B cell (primary cell): ENCODE measurements around the gene TLR4. TPM values are rescaled to one million over a fixed set of nuclear protein-coding genes. Genes with fewer than 3 reads are reported as not detected.

Source experiments
- ATAC-seq: fragments of 200-7000 bp; cut with Tn5 transposase; one replicate; pipeline ENCODE4 v1.10.0; 2021; ENCODE audit warnings: low read depth, mild to moderate bottlenecking, moderate number of reproducible peaks, moderate library complexity
- CTCF ChIA-PET: fragments of 350-600 bp; sonication (Branson Sonifier 250); formaldehyde crosslinking; loops from one replicate; lab custom pipeline; 2021; ENCODE audit warnings: antibody characterized with exemption, inconsistent platforms; lab: Charles Lee
- POLR2A ChIA-PET: fragments of 350-600 bp; sonication (Branson Sonifier 250); formaldehyde crosslinking; loops from one replicate; lab custom pipeline; 2021; ENCODE audit warnings: antibody characterized with exemption; lab: Charles Lee
- DNase-seq: peaks from one replicate; pipeline ENCODE4 v3.0.0; 2013
- H2AFZ ChIP-seq: 2 replicates; pipeline ENCODE4 v1.6.1; 2012; ENCODE audit warnings: mild to moderate bottlenecking, low read depth, low read length; ENCODE audit not compliant: insufficient read depth, poor library complexity, severe bottlenecking
- H3K27ac ChIP-seq, 2 donors: 1 replicate in 1 of 2; 2 replicates in 1 of 2; pipeline ENCODE4 v1.5.1; 2012 to 2013; ENCODE audit warnings: low read length in 2 of 2, mild to moderate bottlenecking in 2 of 2, moderate library complexity in 1 of 2
- H3K27me3 ChIP-seq, 4 experiments: fragments of 200-600 bp in 1 of 4; sonication (generic) in 1 of 4; replicated peaks in 1 of 4; 1 replicate in 2 of 4; 2 replicates in 2 of 4; pipeline versions ENCODE4 v1.6.1 to v1.7.0; 2013 to 2016; ENCODE audit warnings: low read length in 3 of 4, mild to moderate bottlenecking in 2 of 4, mixed read lengths in 1 of 4, moderate library complexity in 1 of 4; ENCODE audit not compliant: insufficient read depth in 4 of 4, control insufficient read depth in 3 of 4; ENCODE audit errors: control extremely low read depth in 1 of 4
- H3K36me3 ChIP-seq, 2 experiments: replicated peaks in 1 of 2; 1 replicate in 1 of 2; 2 replicates in 1 of 2; pipeline versions ENCODE4 v1.6.1 to v1.7.1; 2013; ENCODE audit warnings: low read length in 1 of 2; ENCODE audit not compliant: insufficient read depth in 2 of 2, control insufficient read depth in 1 of 2; ENCODE audit errors: control extremely low read depth in 1 of 2, extremely low read depth in 1 of 2
- H3K4me1 ChIP-seq, 2 donors: fragments of 200-600 bp in 1 of 2; sonication (generic) in 1 of 2; 1 replicate in 1 of 2; 2 replicates in 1 of 2; pipeline versions ENCODE4 v1.5.1 to v1.6.1; 2013 to 2017; ENCODE audit warnings: low read length in 2 of 2; ENCODE audit not compliant: control insufficient read depth in 2 of 2, insufficient read depth in 2 of 2
- H3K4me2 ChIP-seq: replicated peaks from 2 replicates; pipeline ENCODE3; 2012; ENCODE audit warnings: mild to moderate bottlenecking, low read depth, low read length; ENCODE audit not compliant: poor library complexity, severe bottlenecking
- H3K4me3 ChIP-seq, 5 experiments: fragments of 200-600 bp in 1 of 5; sonication (generic) in 1 of 5; 1 replicate in 3 of 5; 2 replicates in 2 of 5; pipeline versions ENCODE4 v1.5.1 to v1.7.0; 2011 to 2016; ENCODE audit warnings: low read length in 4 of 5, mild to moderate bottlenecking in 4 of 5, low read depth in 2 of 5, control low read depth in 1 of 5, moderate library complexity in 1 of 5; ENCODE audit not compliant: insufficient read depth in 1 of 5; ENCODE audit errors: control extremely low read depth in 1 of 5, extremely low read depth in 1 of 5
- H3K79me2 ChIP-seq: fragments of 200-600 bp; sonication (generic); one replicate; pipeline ENCODE4 v1.6.0; 2016; ENCODE audit warnings: low read length; ENCODE audit not compliant: control insufficient read depth, insufficient read depth
- H3K9ac ChIP-seq: fragments of 200-600 bp; sonication (generic); 2 replicates; pipeline ENCODE4 v1.6.1; 2017; ENCODE audit warnings: mild to moderate bottlenecking, low read length, moderate library complexity
- H3K9me3 ChIP-seq, 3 donors: one replicate each; pipeline versions ENCODE4 v1.6.1 to v1.7.1; 2013; ENCODE audit warnings: low read length in 2 of 3; ENCODE audit not compliant: control insufficient read depth in 2 of 3, insufficient read depth in 1 of 3; ENCODE audit errors: control extremely low read depth in 1 of 3
- H4K20me1 ChIP-seq: 2 replicates; pipeline ENCODE4 v1.6.0; 2012; ENCODE audit warnings: mild to moderate bottlenecking, low read length; ENCODE audit not compliant: insufficient read depth, control insufficient read depth, poor library complexity, severe bottlenecking
- H3K27ac Mint-ChIP-seq: one replicate; pipeline ENCODE4 v1.8.0; 2021; ENCODE audit warnings: mixed read lengths
- H3K27me3 Mint-ChIP-seq: one replicate; pipeline ENCODE4 v1.8.0; 2021; ENCODE audit warnings: mixed read lengths
- H3K4me1 Mint-ChIP-seq: one replicate; pipeline ENCODE4 v1.8.0; 2021; ENCODE audit warnings: mixed read lengths
- H3K4me3 Mint-ChIP-seq: one replicate; pipeline ENCODE4 v1.8.0; 2021; ENCODE audit warnings: mixed read lengths
- H3K9me3 Mint-ChIP-seq: one replicate; pipeline ENCODE4 v1.8.0; 2022; ENCODE audit warnings: mixed read lengths; ENCODE audit not compliant: insufficient read depth
- EZH2 ChIP-seq: IDR thresholded peaks from 2 replicates; pipeline ENCODE4 v1.6.1; 2012; ENCODE audit warnings: borderline replicate concordance, low read depth, mild to moderate bottlenecking, moderate library complexity, low read length; ENCODE audit not compliant: insufficient read depth, poor library complexity, severe bottlenecking
- WGBS: methylation state at CpG from one replicate; pipeline ENCODE4 v1.1.5; 2013; ENCODE audit warnings: missing lambda C conversion rate; ENCODE audit not compliant: insufficient coverage; 5-methylcytosine and 5-hydroxymethylcytosine counted together
- intact Hi-C: fragments of 100-400 bp; cut with micrococcal nuclease; formaldehyde crosslinking; loops from one replicate; pipeline ENCODE4 v1.10.0; 2022
- polyA minus RNA-seq: library from RNA; depleted of rRNA, polyadenylated mRNA; stranded (reverse); fragments of >200 nt; gene quantifications from 2 replicates; pipeline ENCODE4 v1.2.3, GENCODE V29; 2012
- polyA plus RNA-seq: library from polyadenylated mRNA; depleted of rRNA; stranded (reverse); fragments of >200 nt; gene quantifications from 2 replicates; pipeline ENCODE4 v1.2.3, GENCODE V29; 2012
- total RNA-seq, 2 donors: library from RNA; stranded (reverse); fragments of 120-200 nt in 1 of 2; gene quantifications; 1 replicate in 1 of 2; 2 replicates in 1 of 2; pipeline versions ENCODE4 v1.2.3 to v1.2.4, GENCODE V29; 2013 to 2022
- TF ChIP-seq, protein P1 (sequence below): fragments of 200-600 bp; IDR thresholded peaks from one replicate; pipeline ENCODE4 v1.8.0; 2022; ENCODE audit warnings: antibody characterized with exemption, mild to moderate bottlenecking

TLR4 gene
- 3.7 and 4.5 TPM in 2 replicates for total RNA-seq
- 11.1 TPM for total RNA-seq (2013)
- polyA plus RNA-seq = 0.40 and 0.51 TPM in 2 replicates
- polyA minus RNA-seq = 2.9 and 3.1 TPM in 2 replicates

GRCh38 chr9:117704024-117704575 is at the start of gene TLR4:
Gene TLR4, plus strand, starts transcription at chr9:117704403. Its CDS starts 70 bp downstream, at chr9:117704473.
- Histone ChIP-seq H3K9me3 (no peaks in the 10 kb centered on the region), H3K9ac (peak within 1 kb of the TSS; percentile 58), H3K36me3 (no peaks in the 10 kb centered on the region), H3K27me3 (no peaks in the 10 kb centered on the region), H3K4me3 (peak within 1 kb of the TSS; percentile 25 to 69 (median 57)), H3K79me2 (no peaks in the 10 kb centered on the region), H3K4me2 (peak within 1 kb of the TSS; percentile 74), H3K27ac (peak within 1 kb of the TSS; percentile 52 to 59), H2AFZ (peak within 1 kb of the TSS; percentile 69), H4K20me1 (no peaks in the 10 kb centered on the region), H3K4me1 (peaks cover 23% of the 10 kb centered on the region in 2 donors)
- CTCF ChIA-PET = interaction anchor here (1.4 to 1.6 kb wide), 2 partner anchors 9 to 78 kb away, joined by 3 to 6 read pairs; no protein-coding TSS in a partner anchor
- TF ChIP-seq, protein P1, sequence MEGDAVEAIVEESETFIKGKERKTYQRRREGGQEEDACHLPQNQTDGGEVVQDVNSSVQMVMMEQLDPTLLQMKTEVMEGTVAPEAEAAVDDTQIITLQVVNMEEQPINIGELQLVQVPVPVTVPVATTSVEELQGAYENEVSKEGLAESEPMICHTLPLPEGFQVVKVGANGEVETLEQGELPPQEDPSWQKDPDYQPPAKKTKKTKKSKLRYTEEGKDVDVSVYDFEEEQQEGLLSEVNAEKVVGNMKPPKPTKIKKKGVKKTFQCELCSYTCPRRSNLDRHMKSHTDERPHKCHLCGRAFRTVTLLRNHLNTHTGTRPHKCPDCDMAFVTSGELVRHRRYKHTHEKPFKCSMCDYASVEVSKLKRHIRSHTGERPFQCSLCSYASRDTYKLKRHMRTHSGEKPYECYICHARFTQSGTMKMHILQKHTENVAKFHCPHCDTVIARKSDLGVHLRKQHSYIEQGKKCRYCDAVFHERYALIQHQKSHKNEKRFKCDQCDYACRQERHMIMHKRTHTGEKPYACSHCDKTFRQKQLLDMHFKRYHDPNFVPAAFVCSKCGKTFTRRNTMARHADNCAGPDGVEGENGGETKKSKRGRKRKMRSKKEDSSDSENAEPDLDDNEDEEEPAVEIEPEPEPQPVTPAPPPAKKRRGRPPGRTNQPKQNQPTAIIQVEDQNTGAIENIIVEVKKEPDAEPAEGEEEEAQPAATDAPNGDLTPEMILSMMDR = no peak
- no peak for TF ChIP-seq EZH2
- Mint-ChIP-seq H3K4me3 (peak within 1 kb of the TSS; percentile 86), H3K27ac (peak within 1 kb of the TSS; percentile 73), H3K4me1 (peaks cover 41% of the 10 kb centered on the region), H3K9me3 (no peaks in the 10 kb centered on the region), H3K27me3 (no peaks in the 10 kb centered on the region)
- ATAC-seq (peak; percentile 97), DNase-seq (peak; percentile 86)
- WGBS = 0% methylated on average over 9 of the region's 13 CpGs
- POLR2A ChIA-PET = interaction anchor here (1.1 kb wide), 1 partner anchor 11 kb away, joined by 3 read pairs; no protein-coding TSS in a partner anchor
- intact Hi-C loops = loop anchor here (1.0 to 2.0 kb wide), 2 partner anchors 14 to 79 kb away; no protein-coding TSS in a partner anchor

DNA sequence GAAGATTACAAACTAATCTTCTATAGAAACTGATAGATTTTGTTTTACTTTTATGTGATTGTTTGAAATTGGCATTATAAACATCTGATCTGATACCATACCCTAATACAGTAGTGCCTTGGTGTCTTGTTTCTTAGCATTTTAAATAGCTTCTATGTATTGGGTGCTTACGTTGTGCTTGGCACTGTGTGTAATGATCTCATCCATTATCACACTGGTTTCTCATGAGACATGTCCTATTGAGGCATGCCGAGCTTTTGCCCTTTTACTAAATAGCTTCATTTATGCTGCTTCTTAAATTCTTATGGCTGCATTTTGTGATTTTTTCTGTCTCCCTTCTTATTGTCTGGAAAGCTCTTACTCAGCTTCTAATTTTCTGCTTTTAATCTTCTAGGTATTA is 48.2 kb upstream of the TLR4 start:
- Histone ChIP-seq H3K27me3 (peaks cover 0 to 3% (median 0%) of the 10 kb centered on the region in 4 experiments), H3K36me3 (no peaks in the 10 kb centered on the region), H3K27ac (no peak overlapping the region), H4K20me1 (no peaks in the 10 kb centered on the region), H3K79me2 (no peaks in the 10 kb centered on the region), H3K4me3 (no peak overlapping the region), H2AFZ (no peak overlapping the region), H3K4me2 (no peak overlapping the region), H3K9me3 (no peaks in the 10 kb centered on the region), H3K4me1 (no peaks in the 10 kb centered on the region), H3K9ac (no peak overlapping the region)
- Mint-ChIP-seq H3K27me3 (peaks cover 7% of the 10 kb centered on the region), H3K27ac (no peak overlapping the region), H3K9me3 (no peaks in the 10 kb centered on the region), H3K4me1 (no peaks in the 10 kb centered on the region), H3K4me3 (no peak overlapping the region)
- TF ChIP-seq, protein P1 = no peak
- TF ChIP-seq EZH2 = no peak
- POLR2A ChIA-PET = no interaction called here
- intact Hi-C loops = no loop called here
- no peak for ATAC-seq
- WGBS = no CpG with 5 or more reads among the region's 2 CpGs
- CTCF ChIA-PET = interaction anchor here (0.9 kb wide), 1 partner anchor 14 kb away, joined by 3 read pairs; no protein-coding TSS in a partner anchor
- DNase-seq = no peak
